ENCODE measurements around the gene PGAP3.

The PGAP3 gene

GRCh38 chr17:39622380-39623006, 65.4 kb downstream of the PGAP3 start:
- Histone ChIP-seq H3K36me3 (ENCODE audit: control insufficient read depth, insufficient read depth, low read length) (no peaks in the 10 kb centered on the region), H3K4me3 (ENCODE audit: low read depth, low read length) (no peak overlapping the region), H3K9me3 (ENCODE audit: control insufficient read depth, insufficient read depth, low read length) (no peaks in the 10 kb centered on the region), H3K4me1 (ENCODE audit: control insufficient read depth, insufficient read depth, low read length) (peaks cover 17% of the 10 kb centered on the region; the same call in 1 of the 2 replicates), H3K9ac (ENCODE audit: low read depth, low read length) (no peak overlapping the region), H3K27me3 (ENCODE audit: control insufficient read depth, insufficient read depth, low read length) (peaks cover 78% of the 10 kb centered on the region), H3K27ac (ENCODE audit: low read depth, low read length) (no peak overlapping the region)

GRCh38 chr17:39621523-39622379, 66.1 kb downstream of the PGAP3 start:
- Histone ChIP-seq H3K9me3 (ENCODE audit: control insufficient read depth, insufficient read depth, low read length) (no peaks in the 10 kb centered on the region), H3K4me3 (ENCODE audit: low read depth, low read length) (no peak overlapping the region), H3K36me3 (ENCODE audit: control insufficient read depth, insufficient read depth, low read length) (no peaks in the 10 kb centered on the region), H3K9ac (ENCODE audit: low read depth, low read length) (no peak overlapping the region), H3K27ac (ENCODE audit: low read depth, low read length) (no peak overlapping the region), H3K4me1 (ENCODE audit: control insufficient read depth, insufficient read depth, low read length) (peaks cover 17% of the 10 kb centered on the region; the same call in 1 of the 2 replicates), H3K27me3 (ENCODE audit: control insufficient read depth, insufficient read depth, low read length) (peaks cover 78% of the 10 kb centered on the region)
